T-helper 2 cell treated with Interferon-gamma antibody and Interleukin-4, amounts not matched to agents 5 μg/mL and 100 μg/mL, for 36 hours (primary cell): ENCODE measurements around the gene PTOV1.

Experiments used
- DNase-seq: peaks from one replicate; pipeline ENCODE4 v3.0.0; 2021; ENCODE audit warnings: low spot score
- H3K27ac Mint-ChIP-seq: one replicate; pipeline ENCODE4 v1.8.0; 2021; ENCODE audit warnings: mild to moderate bottlenecking, mixed read lengths
- H3K27me3 Mint-ChIP-seq: one replicate; pipeline ENCODE4 v1.8.0; 2021; ENCODE audit warnings: low read depth, mixed read lengths
- H3K36me3 Mint-ChIP-seq: one replicate; pipeline ENCODE4 v1.8.0; 2021; ENCODE audit warnings: low read depth, mixed read lengths
- H3K4me1 Mint-ChIP-seq: one replicate; pipeline ENCODE4 v1.8.0; 2021; ENCODE audit warnings: low read depth, mixed read lengths
- H3K4me3 Mint-ChIP-seq: one replicate; pipeline ENCODE4 v1.8.0; 2022; ENCODE audit warnings: mild to moderate bottlenecking, moderate library complexity, mixed read lengths
- H3K9me3 Mint-ChIP-seq: one replicate; pipeline ENCODE4 v1.8.0; 2021; ENCODE audit warnings: mixed read lengths

The PTOV1 gene

GRCh38 chr19:49829200-49829599, 21.8 kb upstream of the PTOV1 start:
- DNase-seq = no peak
- no peaks in the 10 kb centered on the region for H3K27me3 Mint-ChIP-seq

GRCh38 chr19:49829721-49830120, 21.2 kb upstream of the PTOV1 start:
- Mint-ChIP-seq H3K4me3 (no peak overlapping the region), H3K27ac (no peak overlapping the region), H3K27me3 (no peaks in the 10 kb centered on the region), H3K4me1 (peaks cover 7% of the 10 kb centered on the region), H3K9me3 (no peaks in the 10 kb centered on the region), H3K36me3 (peaks cover 21% of the 10 kb centered on the region)
- DNase-seq = no peak

More at GRCh38 chr19:49829200-49829599, 21.8 kb upstream of the PTOV1 start:
- Mint-ChIP-seq H3K4me1 (peaks cover 7% of the 10 kb centered on the region), H3K36me3 (peaks cover 19% of the 10 kb centered on the region), H3K27ac (no peak overlapping the region), H3K9me3 (no peaks in the 10 kb centered on the region), H3K4me3 (no peak overlapping the region)

GRCh38 chr19:49830766-49831165, 20.2 kb upstream of the PTOV1 start:
- Mint-ChIP-seq H3K9me3 (no peaks in the 10 kb centered on the region), H3K27me3 (no peaks in the 10 kb centered on the region), H3K36me3 (peaks cover 26% of the 10 kb centered on the region), H3K27ac (no peak overlapping the region), H3K4me3 (no peak overlapping the region), H3K4me1 (peaks cover 7% of the 10 kb centered on the region)
- no peak for DNase-seq

- H3K9me3 Mint-ChIP-seq = no peaks in the 10 kb centered on the region
- no peaks in the 10 kb centered on the region for H3K27me3 Mint-ChIP-seq
- H3K4me3 Mint-ChIP-seq = no peak overlapping the region
- H3K36me3 Mint-ChIP-seq = peaks cover 24% of the 10 kb centered on the region
- no peak overlapping the region for H3K27ac Mint-ChIP-seq
- H3K4me1 Mint-ChIP-seq = peaks cover 7% of the 10 kb centered on the region
- no peak for DNase-seq
Observed at GRCh38 chr19:49831592-49831991, 19.4 kb upstream of the PTOV1 start.

- H3K36me3 Mint-ChIP-seq = peaks cover 28% of the 10 kb centered on the region
- DNase-seq = no peak
- peaks cover 7% of the 10 kb centered on the region for H3K4me1 Mint-ChIP-seq
- no peaks in the 10 kb centered on the region for H3K27me3 Mint-ChIP-seq
- no peak overlapping the region for H3K4me3 Mint-ChIP-seq
- no peaks in the 10 kb centered on the region for H3K9me3 Mint-ChIP-seq
- H3K27ac Mint-ChIP-seq = no peak overlapping the region
Observed at GRCh38 chr19:49832556-49832955, 18.4 kb upstream of the PTOV1 start.

- DNase-seq = no peak
- H3K27me3 Mint-ChIP-seq = no peaks in the 10 kb centered on the region
- peaks cover 32% of the 10 kb centered on the region for H3K36me3 Mint-ChIP-seq
- no peak overlapping the region for H3K4me3 Mint-ChIP-seq
- no peaks in the 10 kb centered on the region for H3K9me3 Mint-ChIP-seq
- peaks cover 7% of the 10 kb centered on the region for H3K4me1 Mint-ChIP-seq
- H3K27ac Mint-ChIP-seq = no peak overlapping the region
Observed at GRCh38 chr19:49833599-49833998, 17.4 kb upstream of the PTOV1 start.

GRCh38 chr19:49835562-49835961, 15.4 kb upstream of the PTOV1 start:
- H3K27ac Mint-ChIP-seq = no peak overlapping the region
- peaks cover 39% of the 10 kb centered on the region for H3K36me3 Mint-ChIP-seq

GRCh38 chr19:49836176-49837008, 14.6 kb upstream of the PTOV1 start:
- Mint-ChIP-seq H3K4me3 (no peak overlapping the region), H3K27ac (no peak overlapping the region), H3K4me1 (peaks cover 7% of the 10 kb centered on the region), H3K36me3 (peaks cover 38% of the 10 kb centered on the region), H3K27me3 (no peaks in the 10 kb centered on the region), H3K9me3 (no peaks in the 10 kb centered on the region)
- DNase-seq = no peak

More at GRCh38 chr19:49835562-49835961, 15.4 kb upstream of the PTOV1 start:
- H3K4me3 Mint-ChIP-seq = no peak overlapping the region
- no peaks in the 10 kb centered on the region for H3K9me3 Mint-ChIP-seq
- H3K27me3 Mint-ChIP-seq = no peaks in the 10 kb centered on the region
- H3K4me1 Mint-ChIP-seq = peaks cover 7% of the 10 kb centered on the region
- DNase-seq = no peak

- no peak overlapping the region for H3K4me3 Mint-ChIP-seq
- peaks cover 34% of the 10 kb centered on the region for H3K36me3 Mint-ChIP-seq
- no peaks in the 10 kb centered on the region for H3K27me3 Mint-ChIP-seq
- peaks cover 7% of the 10 kb centered on the region for H3K4me1 Mint-ChIP-seq
- H3K27ac Mint-ChIP-seq = no peak overlapping the region
- DNase-seq = no peak
- no peaks in the 10 kb centered on the region for H3K9me3 Mint-ChIP-seq
Observed at GRCh38 chr19:49837009-49837310, 14.0 kb upstream of the PTOV1 start.

- Mint-ChIP-seq H3K36me3 (peaks cover 33% of the 10 kb centered on the region), H3K4me3 (no peak overlapping the region), H3K4me1 (peaks cover 3% of the 10 kb centered on the region), H3K9me3 (no peaks in the 10 kb centered on the region), H3K27me3 (no peaks in the 10 kb centered on the region), H3K27ac (peak overlapping the region; percentile 12)
- DNase-seq = no peak
Observed at GRCh38 chr19:49837425-49837824, 13.5 kb upstream of the PTOV1 start.

- DNase-seq = no peak
- Mint-ChIP-seq H3K36me3 (peaks cover 24% of the 10 kb centered on the region), H3K4me1 (no peaks in the 10 kb centered on the region), H3K4me3 (no peak overlapping the region), H3K27ac (no peak overlapping the region), H3K9me3 (no peaks in the 10 kb centered on the region), H3K27me3 (no peaks in the 10 kb centered on the region)
Observed at GRCh38 chr19:49838885-49839588, 11.9 kb upstream of the PTOV1 start.

GRCh38 chr19:49839713-49840112, 11.2 kb upstream of the PTOV1 start:
- no peaks in the 10 kb centered on the region for H3K9me3 Mint-ChIP-seq
- H3K4me1 Mint-ChIP-seq = no peaks in the 10 kb centered on the region
- no peak overlapping the region for H3K4me3 Mint-ChIP-seq
- H3K27ac Mint-ChIP-seq = no peak overlapping the region
- no peaks in the 10 kb centered on the region for H3K27me3 Mint-ChIP-seq
- H3K36me3 Mint-ChIP-seq = peaks cover 22% of the 10 kb centered on the region
- no peak for DNase-seq

- H3K4me1 Mint-ChIP-seq = no peaks in the 10 kb centered on the region
- H3K27ac Mint-ChIP-seq = no peak overlapping the region
- no peak for DNase-seq
- H3K27me3 Mint-ChIP-seq = no peaks in the 10 kb centered on the region
- no peak overlapping the region for H3K4me3 Mint-ChIP-seq
- no peaks in the 10 kb centered on the region for H3K9me3 Mint-ChIP-seq
- peaks cover 17% of the 10 kb centered on the region for H3K36me3 Mint-ChIP-seq
Observed at GRCh38 chr19:49840321-49840720, 10.6 kb upstream of the PTOV1 start.

GRCh38 chr19:49840736-49841249, 10.2 kb upstream of the PTOV1 start:
- Mint-ChIP-seq H3K36me3 (peaks cover 17% of the 10 kb centered on the region), H3K4me1 (no peaks in the 10 kb centered on the region), H3K27ac (no peak overlapping the region), H3K27me3 (no peaks in the 10 kb centered on the region), H3K4me3 (no peak overlapping the region), H3K9me3 (no peaks in the 10 kb centered on the region)
- DNase-seq = no peak
